IPS-18a (cell line): ENCODE results near the gene MOG.
"Not testable (repeated sequence)": the region's sequence is repeated elsewhere in the genome, so short reads cannot be mapped to it uniquely, and the experiment has no call there.

Experiments
- H3K27ac ChIP-seq: one replicate; pipeline ENCODE4 v1.5.1; 2013; ENCODE audit warnings: low read length
- H3K27me3 ChIP-seq: one replicate; pipeline ENCODE4 v1.6.1; 2013; ENCODE audit warnings: mild to moderate bottlenecking, low read length; ENCODE audit not compliant: control insufficient read depth, insufficient read depth
- H3K36me3 ChIP-seq: one replicate; pipeline ENCODE4 v1.6.1; 2013; ENCODE audit warnings: low read depth, low read length; ENCODE audit not compliant: control insufficient read depth
- H3K4me1 ChIP-seq: one replicate; pipeline ENCODE4 v1.6.1; 2013; ENCODE audit warnings: low read depth, low read length; ENCODE audit not compliant: control insufficient read depth
- H3K4me3 ChIP-seq: one replicate; pipeline ENCODE4 v1.5.1; 2013; ENCODE audit warnings: low read length
- H3K9ac ChIP-seq: one replicate; pipeline ENCODE4 v1.6.1; 2013; ENCODE audit warnings: mild to moderate bottlenecking, low read length, moderate library complexity
- H3K9me3 ChIP-seq: one replicate; pipeline ENCODE4 v1.6.1; 2013; ENCODE audit warnings: low read depth, low read length; ENCODE audit not compliant: control insufficient read depth

Gene MOG

DNA sequence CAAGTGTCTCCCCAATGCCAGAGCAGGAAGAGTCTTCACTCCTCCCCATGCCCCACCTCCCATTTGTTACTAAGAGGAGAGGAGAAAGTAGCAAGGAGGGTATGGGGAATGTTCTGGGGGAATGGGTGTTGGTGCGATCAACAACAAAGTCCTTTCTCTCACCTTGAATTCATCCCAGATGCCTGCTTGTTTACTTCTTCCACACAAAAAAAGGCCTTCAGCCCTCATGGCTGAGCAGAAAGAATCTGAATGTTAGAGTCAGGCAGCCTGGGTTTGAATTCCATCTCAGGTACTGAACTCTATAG, 9.9 kb downstream of the MOG start:
- Histone ChIP-seq H3K9me3 (no peaks in the 10 kb centered on the region), H3K36me3 (no peaks in the 10 kb centered on the region), H3K27ac (peak overlapping the region; percentile 43), H3K9ac (peak overlapping the region; percentile 10), H3K4me1 (peaks cover 42% of the 10 kb centered on the region), H3K27me3 (peaks cover 21% of the 10 kb centered on the region), H3K4me3 (peak overlapping the region; percentile 20)

GRCh38 chr6:29667158-29667557, 10.3 kb downstream of the MOG start:
- H3K9ac ChIP-seq = peak overlapping the region; percentile 10
- no peaks in the 10 kb centered on the region for H3K9me3 ChIP-seq
- H3K4me1 ChIP-seq = peaks cover 42% of the 10 kb centered on the region
- H3K36me3 ChIP-seq = no peaks in the 10 kb centered on the region
- H3K27me3 ChIP-seq = peaks cover 21% of the 10 kb centered on the region
- peak overlapping the region; percentile 43 for H3K27ac ChIP-seq
- peak overlapping the region; percentile 20 for H3K4me3 ChIP-seq

GRCh38 chr6:29671026-29671425, 14.1 kb downstream of the MOG start:
- Histone ChIP-seq H3K36me3 (no peaks in the 10 kb centered on the region), H3K4me1 (peaks cover 26% of the 10 kb centered on the region), H3K27ac (no peak overlapping the region), H3K9ac (no peak overlapping the region), H3K27me3 (peaks cover 21% of the 10 kb centered on the region), H3K9me3 (no peaks in the 10 kb centered on the region), H3K4me3 (no peak overlapping the region)

- H3K4me1 ChIP-seq = peaks cover 20% of the 10 kb centered on the region
- not testable (repeated sequence) for H3K27ac ChIP-seq, H3K9me3 ChIP-seq, H3K9ac ChIP-seq, H3K36me3 ChIP-seq, H3K4me3 ChIP-seq
- H3K27me3 ChIP-seq = peaks cover 21% of the 10 kb centered on the region
Observed at GRCh38 chr6:29672116-29672515, 15.2 kb downstream of the MOG start.

GRCh38 chr6:29673161-29673560, 16.3 kb downstream of the MOG start:
- Histone ChIP-seq H3K27me3 (peaks cover 14% of the 10 kb centered on the region), H3K36me3 (no peaks in the 10 kb centered on the region), H3K27ac (no peak overlapping the region), H3K9me3 (no peaks in the 10 kb centered on the region), H3K4me1 (peaks cover 11% of the 10 kb centered on the region), H3K4me3 (no peak overlapping the region), H3K9ac (no peak overlapping the region)

- peaks cover 8% of the 10 kb centered on the region for H3K27me3 ChIP-seq
- no peaks in the 10 kb centered on the region for H3K9me3 ChIP-seq
Observed at GRCh38 chr6:29674008-29674407, 17.1 kb downstream of the MOG start.

DNA sequence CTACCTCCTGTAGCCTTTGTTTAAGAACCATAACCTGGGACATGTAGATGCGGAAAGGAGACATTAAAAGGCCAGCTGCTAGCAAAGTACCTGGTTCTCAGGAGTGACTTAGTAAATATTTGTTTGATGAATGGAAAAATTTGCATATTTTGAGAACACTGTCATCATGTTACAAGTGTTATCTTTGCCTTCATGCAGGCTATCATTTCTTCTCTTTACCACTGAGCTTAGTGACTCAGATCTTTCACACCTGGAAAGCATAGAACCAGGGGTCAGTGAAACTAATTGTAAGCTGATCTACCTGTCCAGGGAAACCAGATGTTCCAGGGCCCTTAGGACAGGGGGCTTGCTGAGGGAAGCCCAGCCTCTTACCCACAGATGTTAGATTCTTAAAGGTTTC, 18.7 kb downstream of the MOG start:
- Histone ChIP-seq H3K9ac (no peak overlapping the region), H3K27ac (no peak overlapping the region), H3K9me3 (no peaks in the 10 kb centered on the region), H3K36me3 (no peaks in the 10 kb centered on the region), H3K4me1 (peaks cover 7% of the 10 kb centered on the region), H3K27me3 (peaks cover 8% of the 10 kb centered on the region), H3K4me3 (no peak overlapping the region)

More at GRCh38 chr6:29674008-29674407, 17.1 kb downstream of the MOG start:
- H3K4me3 ChIP-seq = no peak overlapping the region
- H3K4me1 ChIP-seq = peaks cover 7% of the 10 kb centered on the region
- no peak overlapping the region for H3K27ac ChIP-seq
- no peak overlapping the region for H3K9ac ChIP-seq
- H3K36me3 ChIP-seq = no peaks in the 10 kb centered on the region

- H3K4me3 ChIP-seq = no peak overlapping the region
- H3K27me3 ChIP-seq = no peaks in the 10 kb centered on the region
- no peak overlapping the region for H3K9ac ChIP-seq
- H3K4me1 ChIP-seq = peaks cover 7% of the 10 kb centered on the region
- H3K36me3 ChIP-seq = no peaks in the 10 kb centered on the region
- H3K27ac ChIP-seq = no peak overlapping the region
- H3K9me3 ChIP-seq = no peaks in the 10 kb centered on the region
Observed at GRCh38 chr6:29676981-29677601, 20.2 kb downstream of the MOG start.

DNA sequence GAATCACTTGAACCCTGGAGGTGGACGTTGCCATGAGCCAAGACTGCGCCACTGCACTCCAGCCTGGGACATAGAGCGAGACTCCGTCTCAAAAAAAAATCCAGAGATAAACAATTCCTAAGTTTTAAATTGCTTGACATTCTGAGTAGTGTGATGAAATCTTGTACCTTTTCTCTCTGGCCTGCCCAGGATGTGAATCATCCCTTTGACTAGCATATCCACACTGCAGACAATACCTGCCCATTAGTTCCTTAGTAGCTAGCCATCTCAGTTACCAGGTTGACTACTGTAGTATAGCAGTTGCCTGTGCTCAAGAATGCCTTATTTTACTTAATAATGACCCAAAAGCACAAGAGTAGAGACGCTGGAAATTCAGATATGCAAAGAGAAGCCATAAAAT, 21.2 kb downstream of the MOG start:
- H3K27ac ChIP-seq = no peak overlapping the region
- no peaks in the 10 kb centered on the region for H3K9me3 ChIP-seq
- H3K9ac ChIP-seq = no peak overlapping the region
- no peak overlapping the region for H3K4me3 ChIP-seq
- peaks cover 7% of the 10 kb centered on the region for H3K4me1 ChIP-seq
- H3K27me3 ChIP-seq = no peaks in the 10 kb centered on the region
- no peaks in the 10 kb centered on the region for H3K36me3 ChIP-seq

DNA sequence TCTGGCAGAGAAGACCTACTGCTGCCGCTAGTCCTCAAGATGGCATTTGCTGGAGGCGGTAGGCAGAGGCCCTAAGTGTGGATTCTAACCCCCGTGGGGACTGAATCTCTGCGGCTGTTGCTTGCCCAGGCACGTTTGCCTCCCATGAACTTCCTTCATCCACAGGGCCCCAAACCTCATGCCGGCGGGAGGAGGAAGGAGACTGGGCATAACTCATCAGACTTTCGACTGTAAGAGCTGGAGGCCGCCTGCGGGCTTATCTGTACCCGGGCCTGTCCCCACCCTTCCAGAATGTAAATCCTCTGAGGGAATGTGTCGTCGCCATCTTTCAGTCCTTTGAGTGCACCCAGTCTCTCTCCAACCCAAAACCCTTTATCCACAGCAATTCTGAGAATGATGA, 23.1 kb downstream of the MOG start:
- Histone ChIP-seq H3K27me3 (no peaks in the 10 kb centered on the region), H3K36me3 (no peaks in the 10 kb centered on the region)

DNA sequence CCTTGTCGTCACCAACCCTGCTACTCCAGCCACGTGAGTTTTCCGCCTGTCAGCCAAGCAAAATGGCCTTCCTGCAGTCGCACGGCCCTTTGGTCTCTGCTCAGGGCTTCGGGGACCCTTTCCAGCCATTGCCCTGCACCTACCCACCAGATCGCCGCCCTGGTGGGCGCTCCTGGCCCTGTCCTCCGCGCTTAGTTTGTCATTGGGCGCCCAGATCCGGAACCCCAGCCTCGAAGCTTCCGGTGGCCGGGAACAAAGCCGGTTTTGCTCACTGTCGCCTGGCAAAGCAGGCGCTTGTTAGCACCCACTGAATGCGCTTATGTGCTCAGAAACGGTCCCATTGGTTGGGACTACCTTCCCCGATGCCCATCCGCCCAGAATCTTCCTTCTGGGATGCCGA, 23.5 kb downstream of the MOG start:
- no peak overlapping the region for H3K4me3 ChIP-seq
- H3K9ac ChIP-seq = no peak overlapping the region
- no peaks in the 10 kb centered on the region for H3K36me3 ChIP-seq
- no peak overlapping the region for H3K27ac ChIP-seq
- peaks cover 17% of the 10 kb centered on the region for H3K4me1 ChIP-seq
- H3K9me3 ChIP-seq = no peaks in the 10 kb centered on the region
- H3K27me3 ChIP-seq = no peaks in the 10 kb centered on the region

More for the DNA sequence above, 23.1 kb downstream of the MOG start:
- Histone ChIP-seq H3K9me3 (no peaks in the 10 kb centered on the region), H3K4me3 (no peak overlapping the region), H3K4me1 (peaks cover 17% of the 10 kb centered on the region), H3K9ac (no peak overlapping the region), H3K27ac (no peak overlapping the region)

DNA sequence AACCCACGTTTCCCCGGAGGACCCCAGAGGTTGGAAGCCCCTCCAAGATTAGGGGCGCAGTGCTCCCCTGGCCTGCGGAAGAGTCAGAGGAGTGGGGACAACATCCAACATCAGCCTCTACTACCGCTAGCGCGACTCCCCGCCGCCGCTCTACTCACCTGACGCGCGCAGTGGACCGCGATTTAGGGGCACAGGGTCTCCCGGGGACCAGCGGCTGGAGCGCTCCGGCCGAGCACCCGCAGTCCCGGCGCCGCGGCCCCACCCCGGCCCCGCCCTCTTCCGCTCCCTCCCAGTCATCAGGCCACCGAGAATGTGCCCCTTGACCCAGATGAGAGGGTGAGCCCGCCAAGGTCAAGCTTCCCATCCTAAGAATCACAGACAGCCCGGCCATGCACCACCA, 24.0 kb downstream of the MOG start, which contains the start of gene ZFP57:
Gene ZFP57 (minus strand): TSS at position 249 of the 400 bp plus-strand sequence. CDS start 4,149 bp downstream, outside the sequence.
- H3K4me3 ChIP-seq = no peak within 1 kb of the TSS
- no peaks in the 10 kb centered on the region for H3K36me3 ChIP-seq
- H3K4me1 ChIP-seq = peaks cover 17% of the 10 kb centered on the region
- H3K27me3 ChIP-seq = no peaks in the 10 kb centered on the region
- H3K9me3 ChIP-seq = no peaks in the 10 kb centered on the region
- no peak within 1 kb of the TSS for H3K27ac ChIP-seq
- H3K9ac ChIP-seq = no peak within 1 kb of the TSS
